ENCODE data around the gene CRP.
"Not testable (repeated sequence)": the region's sequence is repeated elsewhere in the genome, so short reads cannot be mapped to it uniquely, and the experiment has no call there.

The CRP gene

DNA sequence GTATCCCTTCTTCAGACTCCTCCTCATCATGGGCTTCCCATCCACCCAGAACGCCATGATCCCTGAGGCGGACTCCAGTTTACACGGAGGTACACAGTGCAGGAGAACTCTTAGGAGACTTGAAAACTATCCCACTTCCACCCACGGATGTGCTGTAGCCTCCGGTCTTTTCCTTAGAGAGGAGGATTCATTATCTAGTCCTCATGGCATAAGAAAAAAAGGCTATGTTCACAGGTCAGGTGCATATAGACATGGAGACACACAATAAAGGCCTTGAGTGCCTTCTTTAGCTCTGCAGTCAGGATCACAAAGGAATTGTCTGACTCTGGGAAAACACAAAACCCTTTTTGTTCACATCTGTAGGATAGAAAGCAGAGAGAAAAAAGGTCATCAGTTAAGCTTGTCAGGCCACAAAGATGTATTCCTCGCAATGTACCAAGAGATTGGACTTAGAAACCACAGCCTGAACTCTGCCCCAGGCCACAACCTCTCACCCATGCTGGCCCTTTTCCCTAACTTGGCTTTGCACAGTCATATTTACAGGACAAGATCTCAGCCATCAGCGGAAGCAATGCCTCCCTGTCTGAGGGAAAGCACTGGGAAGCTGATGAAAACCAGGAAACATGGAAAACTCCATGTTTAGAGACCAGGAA is 9.0 kb downstream of the CRP start:
- DNase-seq, result no peak
- in situ Hi-C loops (cut with MboI; ENCODE audit: low pct_unique_long_range_greater_than_20kb, low sequenced_read_pairs), result no loop called here

DNA sequence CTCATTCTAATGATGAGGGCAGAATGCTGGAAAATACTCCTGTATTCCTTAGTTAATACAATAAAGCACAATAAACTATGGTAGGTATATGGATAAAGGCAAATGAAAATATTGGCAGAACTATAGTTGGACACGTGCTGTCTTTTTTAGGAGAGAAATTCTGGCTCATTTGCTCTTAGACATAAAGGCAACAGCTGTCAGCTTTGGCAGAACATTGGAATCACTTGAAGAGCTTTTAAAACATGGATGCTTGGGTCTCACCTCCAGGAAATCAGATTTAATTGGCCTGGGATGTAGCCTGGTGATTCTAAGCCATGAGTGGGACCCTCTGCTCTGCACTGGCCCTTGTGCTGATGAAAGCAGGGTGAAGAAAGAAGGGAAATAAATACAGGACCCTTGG is 9.9 kb downstream of the CRP start:
- in situ Hi-C loops (cut with MboI; ENCODE audit: low pct_unique_long_range_greater_than_20kb, low sequenced_read_pairs), result no loop called here
- DNase-seq, result no peak

DNA sequence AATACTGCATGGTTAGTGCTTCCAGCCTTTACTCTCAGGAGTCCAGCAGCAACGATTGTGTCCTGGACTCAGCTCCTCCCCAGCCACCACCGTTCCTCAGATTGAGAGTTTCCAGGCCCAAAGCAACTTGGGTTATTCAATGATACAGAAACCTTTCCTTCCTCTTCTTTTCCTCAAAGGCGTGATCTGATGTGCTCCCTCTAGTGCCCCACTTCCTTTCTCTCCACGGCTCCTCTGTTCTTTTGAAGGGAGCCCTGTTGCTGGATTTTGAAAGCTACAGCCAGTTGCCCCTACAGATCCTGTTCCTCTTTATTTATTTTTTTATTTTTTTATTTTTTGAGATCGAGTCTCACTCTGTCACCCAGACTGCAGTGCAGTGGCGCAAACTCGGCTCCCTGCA is 14.1 kb downstream of the CRP start:
- in situ Hi-C loops (cut with MboI; ENCODE audit: low pct_unique_long_range_greater_than_20kb, low sequenced_read_pairs), result no loop called here
- no peak for DNase-seq

DNA sequence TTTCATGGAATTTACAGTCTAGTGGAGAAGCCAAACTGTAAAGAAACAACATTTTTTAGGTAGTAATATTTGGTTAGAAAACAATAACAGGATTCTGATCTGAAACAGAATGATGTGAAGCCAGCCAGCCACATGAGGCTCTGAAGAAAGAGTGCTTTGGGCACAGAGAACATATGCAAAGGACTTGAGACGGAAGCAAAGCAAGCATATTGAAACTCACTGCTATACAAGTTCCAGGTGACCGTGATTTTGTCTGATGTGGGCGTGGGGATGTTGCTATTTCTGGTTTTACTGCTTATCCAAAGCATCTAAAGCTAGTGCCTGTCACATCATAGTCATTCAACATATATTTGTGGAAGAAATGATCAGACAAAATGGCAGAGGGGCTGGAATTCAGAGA is 14.7 kb downstream of the CRP start:
- in situ Hi-C loops (cut with MboI; ENCODE audit: low pct_unique_long_range_greater_than_20kb, low sequenced_read_pairs), result no loop called here

GRCh38 chr1:159699246-159699645 is 15.1 kb downstream of the CRP start:
- in situ Hi-C loops (cut with MboI; ENCODE audit: low pct_unique_long_range_greater_than_20kb, low sequenced_read_pairs), result no loop called here

More for the DNA sequence above, 14.7 kb downstream of the CRP start:
- DNase-seq, result no peak

GRCh38 chr1:159687511-159687910 is 26.9 kb downstream of the CRP start:
- in situ Hi-C loops (cut with MboI; ENCODE audit: low pct_unique_long_range_greater_than_20kb, low sequenced_read_pairs), result no loop called here
- DNase-seq, result no peak

More at GRCh38 chr1:159699246-159699645, 15.1 kb downstream of the CRP start:
- no peak for DNase-seq

DNA sequence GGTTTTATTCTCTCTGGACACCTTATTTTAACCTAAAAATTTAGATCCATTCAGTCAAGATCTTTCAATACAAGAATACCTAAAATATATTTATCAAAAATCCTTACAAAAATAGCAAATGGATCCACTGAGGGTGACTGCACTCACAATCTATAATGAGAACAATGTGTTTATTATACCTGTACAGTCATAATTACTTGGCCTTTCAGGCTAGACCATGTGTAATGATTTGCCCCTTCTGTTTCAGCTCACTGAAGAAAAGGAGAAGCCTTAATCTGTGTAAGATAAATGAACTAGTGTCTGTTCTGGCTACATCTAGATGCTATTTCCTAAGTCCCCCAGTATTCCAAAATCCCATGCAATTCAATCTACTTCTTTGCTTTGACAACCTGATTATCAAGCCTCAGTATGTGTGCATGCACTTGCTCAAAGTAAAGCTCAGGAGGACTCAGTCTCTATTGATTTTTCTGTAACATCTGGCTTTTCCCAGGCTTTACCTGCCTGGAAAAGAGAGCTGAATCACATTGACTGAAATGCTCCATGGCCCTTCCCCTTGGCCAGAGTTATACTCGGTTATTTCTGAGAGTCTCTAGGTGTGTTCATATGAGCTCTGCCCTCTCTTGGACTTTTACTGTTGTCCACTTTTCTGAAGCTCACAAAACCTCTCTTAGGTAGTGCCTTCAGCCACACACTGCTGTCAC is 27.6 kb downstream of the CRP start:
- no peak for DNase-seq
- in situ Hi-C loops (cut with MboI; ENCODE audit: low pct_unique_long_range_greater_than_20kb, low sequenced_read_pairs), result no loop called here

GRCh38 chr1:159678939-159679338 is 35.5 kb downstream of the CRP start:
- DNase-seq, result no peak
- in situ Hi-C loops (cut with MboI; ENCODE audit: low pct_unique_long_range_greater_than_20kb, low sequenced_read_pairs), result no loop called here

GRCh38 chr1:159675046-159675445 is 39.3 kb downstream of the CRP start:
- in situ Hi-C loops (cut with MboI; ENCODE audit: low pct_unique_long_range_greater_than_20kb, low sequenced_read_pairs), result no loop called here
- no peak for DNase-seq

- DNase-seq; in situ Hi-C loops (cut with MboI; ENCODE audit: low pct_unique_long_range_greater_than_20kb, low sequenced_read_pairs): not testable (repeated sequence)
Observed at GRCh38 chr1:159672390-159672789, 42.0 kb downstream of the CRP start.

GRCh38 chr1:159669338-159669737 is 45.1 kb downstream of the CRP start:
- DNase-seq, result no peak

DNA sequence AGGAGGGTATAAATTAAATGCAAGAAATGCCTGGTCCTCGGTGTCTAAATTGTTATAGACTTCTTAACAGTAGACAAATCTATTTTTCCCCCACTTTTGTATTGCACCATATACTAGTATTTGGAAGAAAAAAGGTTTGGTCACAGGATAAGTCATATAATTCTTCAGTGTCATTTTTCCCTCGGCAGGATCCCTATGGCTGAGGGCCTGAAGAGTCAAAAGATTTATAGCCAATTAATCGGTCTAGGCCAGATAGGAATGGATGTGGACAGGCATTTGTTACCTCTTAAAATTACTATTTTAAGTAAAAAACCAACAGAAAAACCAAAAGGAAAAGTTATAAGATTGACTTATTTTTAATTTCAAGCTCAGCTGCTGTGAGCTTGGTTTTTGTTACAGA is 45.6 kb downstream of the CRP start:
- in situ Hi-C loops (cut with MboI; ENCODE audit: low pct_unique_long_range_greater_than_20kb, low sequenced_read_pairs), result no loop called here
- DNase-seq, result no peak

More at GRCh38 chr1:159669338-159669737, 45.1 kb downstream of the CRP start:
- in situ Hi-C loops (cut with MboI; ENCODE audit: low pct_unique_long_range_greater_than_20kb, low sequenced_read_pairs), result no loop called here

DNA sequence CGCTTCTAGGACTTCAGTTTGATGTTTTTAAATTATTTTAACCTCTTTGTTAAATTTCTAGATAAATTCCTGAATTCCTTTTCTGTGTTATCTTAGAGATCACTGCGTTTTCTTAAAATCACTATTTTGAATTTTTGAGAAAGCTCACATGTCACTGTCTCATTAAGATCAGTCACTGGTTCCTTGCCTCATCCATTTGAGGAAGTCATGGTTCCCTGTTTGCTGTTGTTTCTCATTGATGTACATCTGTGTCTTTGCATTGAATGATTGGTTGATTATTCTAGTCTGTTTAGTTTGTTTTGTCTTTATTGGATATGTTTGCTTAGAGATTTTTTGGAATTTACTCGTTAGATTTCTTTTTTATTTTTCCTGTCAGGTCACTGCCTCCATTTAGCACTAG is 50.1 kb downstream of the CRP start:
- in situ Hi-C loops (cut with MboI; ENCODE audit: low pct_unique_long_range_greater_than_20kb, low sequenced_read_pairs), result no loop called here
- DNase-seq, result no peak

GRCh38 chr1:159663552-159663951 is 50.8 kb downstream of the CRP start:
- DNase-seq, result no peak
- in situ Hi-C loops (cut with MboI; ENCODE audit: low pct_unique_long_range_greater_than_20kb, low sequenced_read_pairs), result no loop called here
